ENCODE measurements around the gene MYRF.

MYRF gene

DNA sequence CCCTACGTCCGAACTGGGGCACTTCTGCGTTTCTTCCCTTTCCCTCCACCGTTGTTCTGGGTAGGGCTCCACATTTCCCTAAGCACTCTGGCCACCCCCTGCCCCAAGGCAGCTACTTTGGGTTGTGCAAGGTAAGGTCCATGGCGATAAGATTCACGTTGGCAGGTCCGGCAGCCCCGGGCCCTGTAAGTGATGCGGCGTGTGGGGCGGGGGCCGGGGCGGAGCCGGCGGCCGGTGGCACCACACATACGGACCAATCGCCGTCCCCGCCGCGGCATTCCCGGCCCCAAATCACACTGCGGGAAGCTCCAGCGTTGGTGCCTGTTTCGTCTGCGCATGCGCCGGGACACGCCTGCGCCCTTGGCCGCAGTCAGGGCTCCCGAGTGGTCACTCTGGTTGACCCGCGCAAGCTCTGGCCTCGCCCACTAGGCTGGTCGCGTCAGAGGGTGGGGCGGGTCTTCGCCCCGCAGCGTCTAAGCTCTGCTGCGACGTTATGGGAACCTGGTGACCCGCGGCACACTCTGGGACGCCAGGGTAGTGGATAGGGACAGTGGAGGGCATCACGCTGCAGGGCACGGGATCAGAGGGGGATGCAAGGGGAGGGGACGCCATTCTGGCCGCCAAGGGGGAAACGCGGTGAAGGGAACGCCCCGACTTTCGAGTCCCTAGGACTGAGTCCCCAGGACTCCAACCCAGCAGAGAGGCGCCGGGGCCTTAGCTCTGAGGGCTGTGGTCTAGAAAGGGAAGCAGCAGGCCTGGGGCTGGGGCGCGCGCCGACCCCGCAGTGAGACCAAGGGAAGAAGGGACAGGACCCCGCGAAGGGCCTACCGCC, 62.7 kb downstream of the MYRF start:
- no peak for DNase-seq (ENCODE audit: extremely low read depth in 1 of 2, low read depth in 1 of 2)

DNA sequence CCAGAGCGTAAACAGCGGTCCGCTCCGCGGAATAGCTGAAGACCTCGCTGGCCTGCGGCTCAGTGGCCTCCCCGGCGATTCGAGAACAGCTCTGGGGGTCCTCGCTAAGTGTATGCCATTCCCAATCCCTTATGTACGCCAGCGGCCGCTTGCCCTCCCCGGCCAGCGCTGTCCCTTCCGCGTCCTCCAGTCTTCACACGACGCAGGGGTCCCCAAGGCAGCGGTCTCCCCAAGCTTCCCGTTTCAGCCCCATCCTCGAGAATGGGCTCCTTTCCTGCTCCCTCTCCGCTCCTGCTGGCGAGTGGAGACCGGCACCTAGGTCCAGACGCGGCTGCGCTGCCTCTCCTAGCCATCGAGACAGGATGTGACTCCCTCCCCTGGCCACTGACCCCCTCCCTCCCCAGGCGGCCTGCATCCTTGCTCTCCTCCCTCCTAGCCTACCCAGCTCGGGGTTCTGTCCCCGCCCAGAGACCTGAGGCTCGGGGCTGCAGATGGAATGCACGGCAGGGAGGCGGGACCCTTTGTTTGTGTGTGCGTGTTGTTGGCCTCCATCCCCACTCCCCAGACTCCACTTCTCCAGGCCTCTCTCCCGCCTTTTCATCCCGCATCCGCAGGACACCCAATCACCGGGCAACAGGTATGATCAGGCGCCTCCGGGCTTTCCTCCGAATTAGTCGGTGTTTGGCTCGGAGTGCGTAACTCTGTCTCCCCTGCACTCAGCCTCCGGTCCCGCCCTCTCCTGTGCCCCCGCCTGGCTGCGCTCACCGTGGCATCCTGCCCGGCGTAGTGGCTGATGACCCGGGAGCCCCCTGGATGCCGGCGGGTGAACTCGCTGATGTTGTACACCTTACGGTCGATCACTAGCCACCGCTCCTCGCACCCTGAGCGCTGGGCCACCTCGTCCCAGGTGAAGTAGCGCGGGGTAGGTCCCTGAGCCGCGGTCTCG, 63.6 kb downstream of the MYRF start:
- peak in 1 of 2 donors; percentile 38 for DNase-seq (ENCODE audit: extremely low read depth in 1 of 2, low read depth in 1 of 2)

DNA sequence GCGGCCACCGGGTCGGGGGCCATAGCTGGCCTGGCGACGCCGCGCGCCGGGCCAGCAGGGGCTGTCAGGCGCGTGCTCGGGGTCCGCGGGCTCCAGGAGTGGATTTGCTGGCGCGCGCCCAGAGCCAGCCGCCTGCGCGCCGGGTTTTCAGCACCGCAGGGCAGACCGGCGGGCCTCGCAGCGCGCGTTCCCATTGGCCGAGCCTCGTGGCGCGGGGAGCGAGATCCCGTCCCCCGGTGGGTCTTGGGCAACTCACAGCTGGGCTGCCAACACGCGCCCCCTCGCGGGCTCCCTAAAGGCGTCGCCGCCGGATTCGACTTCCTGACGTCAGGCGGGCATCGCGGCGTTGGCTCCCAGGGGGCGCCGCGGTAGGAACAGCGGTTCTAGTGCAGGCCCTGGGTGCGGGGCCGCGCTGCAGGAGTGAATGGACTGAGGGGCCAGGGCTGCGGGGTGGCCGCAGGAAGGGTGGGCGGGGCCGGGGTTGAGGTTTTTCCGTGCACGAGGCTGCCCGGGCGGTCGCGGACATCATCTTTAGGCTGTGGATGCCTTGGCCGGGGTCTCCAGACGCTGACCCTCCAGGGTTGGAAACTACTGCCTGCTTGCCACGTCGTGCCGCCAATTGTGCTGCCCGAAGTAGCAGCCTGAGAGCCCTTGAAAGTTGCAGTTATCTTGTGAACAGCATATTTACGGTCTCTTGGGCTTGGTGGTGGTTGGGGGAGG, 64.5 kb downstream of the MYRF start, which contains the start of gene FADS1:
Gene FADS1, minus strand, starts transcription at position 268 of the 720 bp plus-strand sequence. Its CDS starts 74 bp downstream, at position 194.
- DNase-seq (ENCODE audit: extremely low read depth in 1 of 2, low read depth in 1 of 2): peak; percentile 43 to 47

DNA sequence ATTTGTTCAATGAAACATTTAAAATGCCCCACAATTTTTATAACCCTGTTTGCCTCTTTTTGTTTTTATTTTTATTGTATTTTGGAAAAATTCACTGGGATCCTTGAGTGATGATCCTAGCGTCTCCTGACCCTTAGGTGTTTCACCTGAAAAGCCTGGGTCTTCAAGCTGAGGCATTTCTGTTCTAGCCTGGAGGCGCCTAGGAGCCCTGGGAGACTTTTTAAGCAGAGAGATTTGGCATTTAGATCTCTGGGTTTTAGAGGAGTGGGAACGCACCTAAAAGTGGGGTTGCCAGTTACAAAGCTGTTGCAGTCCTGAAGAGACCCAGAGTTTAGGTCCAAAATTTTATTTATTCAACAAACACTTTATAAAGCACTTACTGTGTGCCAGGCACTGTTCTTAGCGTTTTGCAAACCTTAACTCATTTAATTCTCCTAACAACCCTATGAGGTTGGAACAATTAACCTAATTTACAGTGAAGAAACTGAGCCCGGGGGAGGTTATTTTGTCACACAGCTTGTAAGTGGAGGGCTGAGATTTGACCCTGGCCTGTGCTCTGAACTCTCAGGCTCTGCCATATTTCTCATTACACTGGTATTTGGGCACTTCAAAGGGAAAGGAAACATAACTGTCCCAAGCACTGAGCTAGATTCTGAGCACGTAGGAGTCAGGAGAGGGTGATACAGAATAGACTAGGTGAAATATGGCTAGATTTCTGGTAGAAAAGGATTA, 65.2 kb downstream of the MYRF start:
- DNase-seq (ENCODE audit: extremely low read depth in 1 of 2, low read depth in 1 of 2): no peak

DNA sequence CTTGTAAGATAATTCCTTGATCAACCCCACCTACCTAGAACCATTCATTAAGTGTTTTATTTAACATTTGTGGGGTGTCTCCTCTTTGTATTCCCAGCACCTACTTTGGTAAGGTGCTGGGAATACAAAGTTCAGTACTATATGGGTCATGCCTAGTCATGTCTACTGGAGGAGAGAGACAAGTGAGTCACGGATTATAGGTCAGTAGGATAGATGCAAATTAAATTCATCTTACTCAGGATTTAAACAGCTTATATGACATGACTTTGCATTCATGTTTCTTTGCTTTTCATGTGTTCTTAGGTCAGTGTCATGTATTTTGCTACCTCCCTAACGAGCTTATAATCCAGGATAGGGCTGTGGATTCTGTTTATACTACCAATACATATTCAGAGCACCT, 67.7 kb downstream of the MYRF start:
- no peak for DNase-seq (ENCODE audit: extremely low read depth in 1 of 2, low read depth in 1 of 2)

DNA sequence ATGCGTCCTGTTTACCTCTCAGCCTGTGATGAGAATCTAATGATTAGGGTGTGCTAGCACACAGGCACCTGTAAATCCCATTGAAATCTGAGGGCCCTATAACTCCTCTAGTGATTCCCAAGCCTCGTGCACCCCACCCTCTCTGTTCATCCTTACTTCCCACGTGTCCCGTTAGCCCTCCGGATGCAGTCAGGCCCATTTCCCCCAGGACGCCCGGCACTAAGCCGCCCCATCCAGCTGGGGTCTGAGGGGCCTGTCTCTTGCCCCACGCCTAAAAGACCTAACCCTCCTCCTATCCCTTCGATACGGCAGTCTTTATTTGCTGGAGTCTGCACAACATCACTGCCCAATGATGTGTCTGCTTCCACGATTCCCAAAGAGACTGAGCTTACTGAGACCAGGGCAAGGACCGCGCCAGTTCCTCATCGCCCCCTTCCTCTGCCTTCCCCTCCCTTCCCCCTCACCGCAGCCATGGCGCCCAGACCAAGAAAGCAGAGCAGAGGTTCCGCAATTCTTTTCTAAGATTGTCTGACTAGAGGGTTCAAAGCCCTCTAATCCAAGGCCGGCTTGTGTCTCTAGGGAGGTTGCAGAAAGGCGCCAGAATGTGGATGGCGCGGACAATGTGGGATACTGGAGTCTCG, 74.6 kb downstream of the MYRF start:
- DNase-seq (ENCODE audit: extremely low read depth in 1 of 2, low read depth in 1 of 2): no peak

DNA sequence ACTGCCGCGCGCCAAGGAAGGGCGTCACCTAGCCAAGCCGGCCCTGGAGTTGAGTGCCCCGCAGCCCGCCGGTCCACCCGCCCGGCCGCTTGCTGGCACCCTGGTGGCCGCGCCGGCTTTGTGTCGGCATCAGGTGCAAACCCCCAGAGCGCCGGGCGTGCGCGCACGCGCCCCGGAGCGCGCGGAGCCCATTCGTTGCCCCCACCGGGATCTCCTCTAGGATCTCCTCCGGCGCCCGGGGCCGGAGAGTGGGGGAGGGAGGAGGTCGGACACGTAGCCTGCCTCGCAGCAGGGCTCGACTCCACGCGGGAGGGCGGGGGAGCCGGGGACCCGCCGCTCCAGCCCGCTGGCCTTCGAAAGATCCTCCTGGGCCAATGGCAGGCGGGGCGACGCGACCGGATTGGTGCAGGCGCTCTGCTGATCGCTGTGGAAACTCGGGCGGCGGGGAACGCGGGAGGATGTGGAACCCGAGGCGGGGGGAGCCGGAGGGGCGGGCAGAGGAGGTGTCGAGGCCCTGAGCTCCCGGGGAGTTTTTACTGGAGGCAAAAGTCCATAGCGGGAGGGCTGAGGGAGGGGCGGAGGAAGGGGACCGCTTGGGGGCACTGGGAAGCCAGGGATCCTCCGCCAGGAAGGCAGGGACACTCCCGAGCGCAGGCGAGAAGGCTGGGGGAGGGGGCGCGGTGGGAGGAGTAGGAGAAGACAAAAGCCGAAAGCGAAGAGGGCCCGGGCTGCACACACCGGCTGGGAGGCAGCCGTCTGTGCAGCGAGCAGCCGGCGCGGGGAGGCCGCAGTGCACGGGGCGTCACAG, 75.3 kb downstream of the MYRF start, which contains the start of gene FADS2:
Gene FADS2, plus strand, starts transcription at position 730 of the 808 bp plus-strand sequence. CDS start 91 bp downstream, outside the sequence.
- peak in 1 of 2 donors; percentile 45 for DNase-seq (ENCODE audit: extremely low read depth in 1 of 2, low read depth in 1 of 2)

DNA sequence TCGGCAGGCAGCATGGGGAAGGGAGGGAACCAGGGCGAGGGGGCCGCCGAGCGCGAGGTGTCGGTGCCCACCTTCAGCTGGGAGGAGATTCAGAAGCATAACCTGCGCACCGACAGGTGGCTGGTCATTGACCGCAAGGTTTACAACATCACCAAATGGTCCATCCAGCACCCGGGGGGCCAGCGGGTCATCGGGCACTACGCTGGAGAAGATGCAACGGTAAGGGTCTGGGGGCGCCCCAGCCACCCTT, 75.9 kb downstream of the MYRF start:
- DNase-seq (ENCODE audit: extremely low read depth in 1 of 2, low read depth in 1 of 2): no peak

DNA sequence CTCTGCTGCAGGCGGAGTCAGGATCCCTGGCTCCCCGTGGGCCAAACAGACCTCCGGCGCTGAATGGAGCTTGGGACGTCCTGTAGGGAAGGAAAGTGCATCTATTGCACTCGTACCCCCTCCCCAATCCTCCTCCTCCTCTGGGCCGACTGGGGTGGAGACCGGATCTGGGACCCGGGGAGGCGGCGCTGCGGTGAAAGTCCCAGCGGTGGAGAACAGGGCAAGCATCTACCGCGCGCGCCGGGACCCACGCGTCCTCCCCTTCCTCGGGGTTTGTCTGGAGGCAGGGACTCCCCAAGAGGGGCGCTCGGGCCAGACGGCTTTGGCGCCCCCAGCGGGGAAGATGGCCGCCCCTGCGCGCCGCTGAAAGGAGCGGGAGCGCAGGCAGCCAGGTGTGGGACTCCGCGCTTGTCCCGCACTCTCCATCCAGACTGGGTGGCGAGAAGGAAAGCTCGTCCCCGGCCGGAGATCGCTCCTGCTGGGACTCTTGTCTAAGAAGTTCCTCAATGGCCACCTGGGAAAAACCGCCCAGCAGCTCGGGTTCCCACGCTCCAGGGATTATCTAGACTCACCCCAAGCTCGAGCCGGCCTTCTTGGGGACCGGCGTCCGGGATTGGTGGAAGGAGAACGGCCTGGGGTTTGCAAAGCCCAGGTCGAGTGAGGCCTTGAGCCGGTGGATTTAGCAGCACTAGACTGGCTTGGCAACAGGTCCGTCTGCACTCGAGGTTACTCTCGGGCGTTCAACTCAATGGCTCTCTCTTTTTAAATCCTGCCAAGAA, 76.4 kb downstream of the MYRF start:
- no peak for DNase-seq (ENCODE audit: extremely low read depth in 1 of 2, low read depth in 1 of 2)

DNA sequence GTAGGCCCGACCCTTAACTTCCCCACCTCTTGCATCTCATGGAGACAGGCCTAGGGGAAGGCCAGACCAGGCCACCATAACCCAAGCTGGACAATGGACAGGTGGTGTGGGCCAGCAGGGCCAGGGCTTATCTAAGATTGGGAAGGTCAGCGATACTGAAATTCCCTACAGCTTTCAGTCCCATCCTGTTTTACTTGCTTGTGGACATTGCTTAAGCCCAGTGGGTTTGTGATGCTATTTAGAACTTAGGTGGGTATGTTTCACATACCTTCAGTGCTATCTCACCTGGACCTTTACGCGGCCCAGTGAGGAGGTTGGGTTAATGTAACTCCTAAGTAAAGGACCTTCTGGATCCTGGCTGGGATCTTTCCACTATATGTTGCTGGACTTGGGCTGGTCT, 77.4 kb downstream of the MYRF start:
- DNase-seq (ENCODE audit: extremely low read depth in 1 of 2, low read depth in 1 of 2): no peak

DNA sequence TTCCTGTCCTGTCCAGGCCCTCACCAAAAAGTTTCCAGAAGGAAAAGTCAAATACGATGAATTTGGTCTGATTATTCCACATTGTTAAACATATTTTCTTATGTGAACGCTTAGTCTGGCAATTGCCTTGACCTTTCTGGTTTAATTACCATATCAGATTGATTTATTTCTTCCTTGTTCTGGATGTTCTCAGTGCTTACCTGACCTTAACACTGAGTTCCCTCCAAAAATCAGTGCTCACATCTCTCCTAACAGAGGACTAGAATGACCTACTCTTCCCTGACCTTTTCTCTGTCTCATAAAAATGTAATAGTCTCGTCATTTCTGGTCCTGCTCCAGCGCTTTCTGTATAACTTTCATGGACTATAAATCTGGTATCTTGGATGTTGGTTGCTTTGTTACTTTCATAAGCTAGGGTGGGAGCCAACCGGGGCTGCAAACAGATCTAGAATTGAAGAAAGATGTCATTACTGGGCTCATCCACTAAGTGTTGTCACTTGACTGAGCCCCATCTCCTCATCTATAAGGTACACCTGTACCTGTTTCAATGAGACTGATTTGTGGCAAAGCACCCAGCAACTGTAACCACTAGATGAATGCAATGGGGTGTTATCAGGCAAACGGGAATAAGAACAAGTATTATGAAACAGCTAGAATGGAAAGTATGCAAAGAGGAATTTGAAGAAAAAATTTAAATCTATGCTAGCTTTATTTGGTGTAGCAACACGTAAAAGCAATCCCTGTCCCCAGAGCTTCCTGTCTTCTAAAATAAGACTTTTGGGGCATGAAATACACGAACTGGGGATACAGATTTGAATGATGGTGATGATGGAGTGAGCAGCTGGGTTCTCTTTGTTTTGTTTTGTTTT, 78.0 kb downstream of the MYRF start:
- DNase-seq (ENCODE audit: extremely low read depth in 1 of 2, low read depth in 1 of 2): no peak

DNA sequence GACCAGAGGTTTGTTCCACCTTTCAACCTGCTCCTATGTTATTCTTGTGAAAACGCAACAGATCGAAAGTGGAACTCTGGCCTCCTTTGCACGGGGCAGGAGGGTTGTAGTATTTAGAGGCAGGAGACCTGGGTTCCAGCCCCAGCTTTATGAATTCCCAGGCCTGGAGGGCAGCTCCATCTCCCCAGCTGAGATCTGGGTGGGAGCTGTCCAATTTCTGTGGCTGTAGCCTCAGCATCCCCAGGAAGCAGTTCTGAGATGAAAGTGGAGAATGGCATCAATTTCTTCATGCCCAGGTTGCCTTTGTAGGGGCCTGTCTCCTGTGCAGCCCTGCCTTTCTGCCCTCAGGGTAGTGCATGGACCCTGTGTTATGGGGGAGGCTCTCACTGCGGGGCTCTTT, 79.8 kb downstream of the MYRF start:
- no peak for DNase-seq (ENCODE audit: extremely low read depth in 1 of 2, low read depth in 1 of 2)

DNA sequence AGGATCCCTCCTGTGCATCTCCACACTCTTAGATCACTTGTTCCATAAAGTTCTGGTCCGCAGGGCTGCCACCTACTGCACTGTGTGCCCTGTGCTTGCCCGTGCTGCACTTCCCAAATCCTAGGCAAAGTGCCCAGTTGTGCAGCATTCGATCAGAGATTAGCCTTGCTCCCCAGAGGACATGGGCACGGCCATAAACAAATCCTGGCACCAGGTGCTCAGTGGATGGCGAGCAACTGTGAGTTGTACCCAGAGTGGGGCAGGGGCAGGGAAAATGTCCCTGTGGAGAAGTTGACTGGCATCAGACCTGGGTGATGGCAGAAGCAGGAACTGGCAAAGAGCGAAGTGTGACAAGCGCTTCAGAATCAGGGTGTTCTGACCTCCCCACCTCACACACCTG, 80.3 kb downstream of the MYRF start:
- DNase-seq (ENCODE audit: extremely low read depth in 1 of 2, low read depth in 1 of 2): no peak

DNA sequence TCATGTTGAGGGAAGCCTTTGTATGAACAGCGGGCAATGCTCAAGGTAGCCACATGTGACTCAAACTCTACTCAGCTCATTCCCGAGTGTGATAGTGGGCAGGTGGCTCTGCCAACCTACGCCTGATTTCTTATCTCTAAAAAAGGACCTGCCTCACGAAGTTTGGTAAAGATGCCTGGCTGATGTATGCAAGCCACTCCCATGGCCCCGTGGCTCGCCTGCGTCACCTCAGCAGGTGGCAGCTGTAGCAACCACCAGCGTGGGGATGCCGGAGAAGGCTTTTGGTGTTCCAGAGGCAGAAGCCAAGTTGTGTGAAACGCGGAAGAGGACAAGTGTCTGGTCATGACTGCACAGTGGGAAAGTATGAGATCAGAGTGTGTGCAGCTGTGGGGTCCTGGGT, 81.0 kb downstream of the MYRF start:
- no peak for DNase-seq (ENCODE audit: extremely low read depth in 1 of 2, low read depth in 1 of 2)

DNA sequence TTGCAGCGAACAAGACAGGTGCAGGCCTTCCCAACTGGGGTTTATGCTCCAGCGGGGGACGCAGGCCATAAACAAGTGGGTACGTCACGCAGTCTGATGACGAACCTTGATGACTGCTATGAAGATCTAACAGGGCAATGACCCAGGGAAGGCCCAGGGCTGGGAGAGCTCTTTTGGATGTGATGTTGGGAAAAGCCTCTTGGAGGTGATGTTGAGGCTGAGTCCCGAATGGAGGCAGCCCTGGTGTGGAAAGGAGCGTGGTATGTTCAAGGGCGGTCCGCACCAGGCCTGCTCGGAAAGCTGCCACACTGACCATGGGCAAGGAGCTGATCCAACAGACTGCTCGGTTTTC, 81.5 kb downstream of the MYRF start:
- DNase-seq (ENCODE audit: extremely low read depth in 1 of 2, low read depth in 1 of 2): no peak

DNA sequence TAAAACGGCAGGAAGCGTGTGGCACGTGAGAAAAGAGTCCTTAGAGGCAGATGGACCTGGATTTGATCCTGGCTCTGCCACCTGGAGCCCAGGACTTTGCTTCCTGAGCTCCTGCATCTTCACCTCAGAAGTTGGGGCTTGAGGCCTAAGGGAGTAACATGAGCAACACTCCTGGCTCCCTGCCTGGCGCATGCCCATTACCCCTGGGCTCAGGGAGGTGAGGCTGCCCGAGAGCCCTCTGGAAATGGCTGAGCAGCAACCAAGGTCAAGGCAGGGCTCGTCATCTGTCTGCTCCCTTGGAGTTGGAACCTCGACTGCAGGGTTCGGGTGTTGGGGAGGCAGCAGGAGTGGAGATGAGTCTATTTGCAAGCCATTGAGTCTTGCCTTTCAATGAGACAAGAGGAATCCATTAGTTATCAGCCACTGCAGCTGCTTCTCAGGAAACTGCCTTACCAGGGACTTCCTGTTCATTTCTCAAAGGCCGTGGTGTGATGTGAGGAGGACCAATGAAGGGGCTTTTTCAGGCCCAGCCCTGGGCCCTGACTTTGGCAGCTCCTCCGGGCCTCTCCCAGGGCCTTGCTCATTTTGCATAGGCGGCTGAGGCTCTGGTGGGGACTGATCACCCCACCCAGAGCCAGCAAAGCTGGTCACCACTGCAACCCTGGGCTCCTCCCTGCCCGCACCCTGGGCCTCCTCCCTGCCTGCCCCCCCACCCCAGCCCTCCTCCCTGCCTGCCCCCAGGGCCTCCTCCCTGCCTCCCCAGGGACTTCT, 82.0 kb downstream of the MYRF start:
- peak in 1 of 2 donors; percentile 15 for DNase-seq (ENCODE audit: extremely low read depth in 1 of 2, low read depth in 1 of 2)

DNA sequence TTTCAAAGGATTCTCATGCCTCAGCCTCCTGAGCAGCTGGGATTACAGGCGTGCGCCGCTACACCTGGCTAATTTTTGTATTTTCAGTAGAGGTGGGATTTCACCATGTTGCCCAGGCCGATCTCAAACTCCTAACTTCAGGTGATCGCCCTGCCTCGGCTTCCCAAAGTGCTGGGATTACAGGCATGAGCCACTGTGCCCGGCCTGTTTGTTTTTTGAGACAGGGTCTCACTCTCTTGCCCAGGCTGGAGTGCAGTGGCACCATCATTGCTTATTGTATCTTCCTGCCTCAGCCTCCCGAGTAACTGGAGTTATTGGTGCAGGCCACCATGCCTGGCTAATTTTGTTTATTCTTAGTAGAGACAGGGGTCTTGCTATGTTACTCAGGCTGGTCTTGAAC, 83.8 kb downstream of the MYRF start:
- DNase-seq (ENCODE audit: extremely low read depth in 1 of 2, low read depth in 1 of 2): no peak
